NB4 (cell line): ENCODE measurements around the gene CAMTA1.

Experiments
- DNase-seq: peaks from one replicate; pipeline ENCODE4 v3.0.0; 2010; ENCODE audit warnings: low read depth
- H3K4me3 ChIP-seq: one replicate; pipeline ENCODE4 v1.5.1; 2011; ENCODE audit warnings: mild to moderate bottlenecking, low read depth, low read length, moderate library complexity
- CTCF ChIP-seq: IDR thresholded peaks from one replicate; pipeline ENCODE4 v1.5.1; 2012; ENCODE audit warnings: low read depth, low read length
- MAX ChIP-seq: IDR thresholded peaks from 2 replicates; pipeline ENCODE4 v1.6.1; 2011; ENCODE audit warnings: low read depth, low read length
- MYC ChIP-seq: IDR thresholded peaks from 2 replicates; pipeline ENCODE4 v1.6.1; 2011; ENCODE audit warnings: low read depth, low read length
- POLR2A ChIP-seq: IDR thresholded peaks from 2 replicates; pipeline ENCODE4 v1.6.1; 2011; ENCODE audit warnings: mild to moderate bottlenecking; ENCODE audit not compliant: insufficient read length; ENCODE audit errors: extremely low read depth

The CAMTA1 gene

GRCh38 chr1:7437036-7437435 is 651.8 kb downstream of the CAMTA1 start:
- TF ChIP-seq POLR2A (no peak), CTCF (no peak), MAX (no peak), MYC (no peak)
- no peak overlapping the region for H3K4me3 ChIP-seq
- DNase-seq = no peak

- DNase-seq = no peak
- H3K4me3 ChIP-seq = no peak overlapping the region
- TF ChIP-seq MYC (no peak), CTCF (no peak), MAX (no peak), POLR2A (no peak)
Measured at GRCh38 chr1:7437608-7438395, 652.5 kb downstream of the CAMTA1 start.

- no peak overlapping the region for H3K4me3 ChIP-seq
- TF ChIP-seq CTCF (no peak), POLR2A (no peak), MAX (no peak), MYC (no peak)
- no peak for DNase-seq
Measured at GRCh38 chr1:7438396-7438785, 653.1 kb downstream of the CAMTA1 start.

GRCh38 chr1:7438921-7439655 is 653.8 kb downstream of the CAMTA1 start:
- no peak overlapping the region for H3K4me3 ChIP-seq
- DNase-seq = no peak
- TF ChIP-seq MAX (no peak), MYC (no peak), POLR2A (no peak), CTCF (no peak)

- H3K4me3 ChIP-seq = no peak overlapping the region
- DNase-seq = no peak
- no peak for TF ChIP-seq MYC
- TF ChIP-seq POLR2A = no peak
- TF ChIP-seq MAX = no peak
- no peak for TF ChIP-seq CTCF
Measured at GRCh38 chr1:7440154-7440553, 654.9 kb downstream of the CAMTA1 start.
